Motor neuron (in vitro differentiated cells): ENCODE data around the gene SENP3. TPM values are rescaled to one million over a fixed set of nuclear protein-coding genes. Genes with fewer than 3 reads are reported as not detected.
A peak's percentile ranks its signal among the peaks of the same experiment; 100 is the strongest.
"Not testable (repeated sequence)": the region's sequence is repeated elsewhere in the genome, so short reads cannot be mapped to it uniquely, and the experiment has no call there.

Source experiments
- ATAC-seq, 8 experiments: fragments of 200-7000 bp; cut with Tn5 transposase; replicated peaks in 6 of 8; 2 replicates each; pipeline ENCODE4 v1.8.0; 2021; ENCODE audit warnings: mild to moderate bottlenecking in 8 of 8, moderate library complexity in 8 of 8
- H3K27ac ChIP-seq, 2 donors: fragments of 250-450 bp; sonication (Bioruptor Pico); 2 replicates each; pipeline ENCODE4 v1.9.0; 2021; ENCODE audit warnings: antibody characterized with exemption in 2 of 2, mild to moderate bottlenecking in 2 of 2, moderate library complexity in 1 of 2
- H3K4me1 ChIP-seq, 2 donors: fragments of 250-450 bp; sonication (Bioruptor Pico); replicated peaks in 1 of 2; 2 replicates each; pipeline ENCODE4 v1.6.1; 2021; ENCODE audit warnings: antibody characterized with exemption in 2 of 2, mild to moderate bottlenecking in 2 of 2, moderate library complexity in 1 of 2
- H3K4me3 ChIP-seq, 5 donors: fragments of 250-450 bp; sonication (Bioruptor Pico); 2 replicates each; pipeline ENCODE4 v1.9.0; 2021; ENCODE audit warnings: antibody characterized with exemption in 5 of 5, mild to moderate bottlenecking in 5 of 5, moderate library complexity in 4 of 5
- WGBS, 10 experiments: fragments of 450-650 bp; shearing (Covaris generic); methylation state at CpG; one replicate each; pipeline ENCODE4 v1.0.0; 2022; 5-methylcytosine and 5-hydroxymethylcytosine counted together
- in situ Hi-C, 9 experiments: fragments of 400-800 bp; cut with MboI; loops; one replicate each; pipeline ENCODE4 v1.15.0; 2021; ENCODE audit warnings: low sequenced_read_pairs in 9 of 9, low pct_unique_long_range_greater_than_20kb in 2 of 9; ENCODE audit not compliant: unreplicated experiment in 9 of 9
- total RNA-seq, 8 experiments: library from RNA; unstranded; fragments of 300-600 nt; gene quantifications; 2 replicates each; pipeline versions ENCODE4 v1.2.3 to v1.2.4, GENCODE V29; 2022

Gene SENP3
- total RNA-seq, 8 experiments from 2014 or later, result 37.9 to 75.0 (median 50.2) TPM

DNA sequence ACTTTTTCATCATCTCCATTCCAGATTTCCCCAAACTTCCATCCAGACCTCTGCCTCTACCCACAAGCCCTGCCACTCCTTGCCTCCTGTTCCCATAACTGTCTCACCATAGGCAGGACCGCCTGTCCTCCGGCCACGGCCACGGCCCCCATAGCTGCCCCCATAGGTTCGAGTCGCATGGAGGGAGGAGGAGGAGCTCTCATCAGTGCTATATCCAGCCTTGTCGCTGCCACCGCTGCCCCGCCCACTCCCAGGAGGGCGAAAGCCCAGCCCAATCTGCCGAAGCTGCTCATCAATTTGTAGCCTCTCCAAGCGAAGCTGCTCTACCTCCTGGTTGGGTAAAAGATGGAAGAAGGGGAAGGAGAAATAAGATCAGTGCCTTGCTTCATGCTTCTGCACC lies 31.6 kb downstream of the SENP3 start:
- no peak overlapping the region for H3K27ac ChIP-seq
- whole genome bisulfite sequencing, 10 experiments, result 60 to 100% (median 84%) methylated on average over 1 to 11 of the region's 12 CpGs; no CpG with 5 or more reads in 3 of the 10 experiments
- H3K4me1 ChIP-seq, result peaks cover 4 to 6% of the 10 kb centered on the region in 2 donors
- no peak overlapping the region for H3K4me3 ChIP-seq
- in situ Hi-C loops, result no loop called here
- ATAC-seq, result no peak

DNA sequence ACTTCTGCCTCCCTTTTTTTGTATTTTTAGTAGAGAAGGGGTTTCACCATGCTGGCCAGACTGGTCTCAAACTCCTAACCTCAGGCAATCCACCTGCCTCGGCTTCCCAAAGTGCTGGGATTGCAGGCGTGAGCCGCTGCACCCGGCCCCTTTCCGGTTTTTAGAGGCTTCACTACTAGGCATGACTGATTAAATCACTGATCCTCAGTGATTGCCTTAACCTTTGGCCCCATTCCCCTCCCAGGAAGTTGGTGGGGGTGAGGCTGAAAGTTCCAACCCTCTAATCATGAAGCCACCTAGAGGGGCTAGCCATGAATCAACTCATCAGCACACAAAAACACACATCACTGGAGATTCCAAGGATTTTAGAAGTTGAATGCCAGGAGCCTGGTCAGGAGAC lies 35.8 kb downstream of the SENP3 start:
- H3K4me1 ChIP-seq, H3K27ac ChIP-seq, ATAC-seq, in situ Hi-C loops, H3K4me3 ChIP-seq: not testable (repeated sequence)
- 100% methylated on average over 1 of the region's 5 CpGs; no CpG with 5 or more reads in 8 of the 10 experiments for WGBS, 10 experiments

DNA sequence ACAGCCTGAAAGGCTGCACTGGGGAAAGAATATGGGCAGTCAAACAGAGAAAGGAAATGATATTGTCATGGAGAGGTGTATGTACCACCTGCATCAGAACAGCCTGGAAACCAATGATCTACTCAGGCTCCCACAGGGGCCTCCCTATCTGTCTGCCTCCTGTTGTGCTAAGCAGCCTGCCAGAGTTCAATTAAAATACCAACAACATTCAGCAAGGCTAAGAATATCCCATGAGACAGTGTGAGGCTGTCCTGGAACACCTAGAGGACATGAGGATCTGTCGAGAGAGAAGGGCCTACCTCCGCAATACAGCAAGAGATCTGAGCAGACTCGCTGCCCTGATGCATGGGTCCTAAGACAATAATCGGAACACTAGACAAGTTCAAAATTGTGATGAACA lies 44.6 kb downstream of the SENP3 start:
- H3K4me3 ChIP-seq, result no peak overlapping the region
- no peaks in the 10 kb centered on the region for H3K4me1 ChIP-seq
- in situ Hi-C loops, result no loop called here
- WGBS, 10 experiments, result 87 to 100% (median 93%) methylated on average over 1 to 4 of the region's 4 CpGs; no CpG with 5 or more reads in 1 of the 10 experiments
- ATAC-seq, result no peak
- H3K27ac ChIP-seq, result no peak overlapping the region

DNA sequence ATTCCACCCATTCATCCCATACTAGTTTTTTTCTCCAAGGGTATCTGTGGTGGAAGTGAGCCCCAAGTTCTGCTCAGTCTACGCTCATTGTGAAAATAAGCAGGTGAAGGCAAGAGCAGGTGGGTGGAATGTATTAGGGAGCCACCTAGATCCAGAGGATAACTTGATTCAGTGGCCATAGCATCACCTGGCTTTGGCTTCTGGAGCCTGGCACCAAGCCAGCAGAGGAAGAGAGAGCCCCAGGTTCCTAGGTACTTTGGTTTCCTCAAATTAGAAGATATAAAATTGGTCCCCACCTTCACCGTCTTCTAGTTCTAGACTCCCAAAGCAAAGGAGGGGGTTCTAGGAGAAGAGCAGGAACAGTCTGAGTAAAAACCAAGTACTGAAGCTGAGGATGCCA lies 48.9 kb downstream of the SENP3 start:
- Histone ChIP-seq H3K4me3 (no peak overlapping the region), H3K4me1 (peaks cover 15 to 22% of the 10 kb centered on the region in 2 donors), H3K27ac (no peak overlapping the region)
- 90 to 100% (median 100%) methylated on average over 1 to 2 of the region's 2 CpGs; no CpG with 5 or more reads in 4 of the 10 experiments for WGBS, 10 experiments
- ATAC-seq, result no peak
- in situ Hi-C loops, result no loop called here

DNA sequence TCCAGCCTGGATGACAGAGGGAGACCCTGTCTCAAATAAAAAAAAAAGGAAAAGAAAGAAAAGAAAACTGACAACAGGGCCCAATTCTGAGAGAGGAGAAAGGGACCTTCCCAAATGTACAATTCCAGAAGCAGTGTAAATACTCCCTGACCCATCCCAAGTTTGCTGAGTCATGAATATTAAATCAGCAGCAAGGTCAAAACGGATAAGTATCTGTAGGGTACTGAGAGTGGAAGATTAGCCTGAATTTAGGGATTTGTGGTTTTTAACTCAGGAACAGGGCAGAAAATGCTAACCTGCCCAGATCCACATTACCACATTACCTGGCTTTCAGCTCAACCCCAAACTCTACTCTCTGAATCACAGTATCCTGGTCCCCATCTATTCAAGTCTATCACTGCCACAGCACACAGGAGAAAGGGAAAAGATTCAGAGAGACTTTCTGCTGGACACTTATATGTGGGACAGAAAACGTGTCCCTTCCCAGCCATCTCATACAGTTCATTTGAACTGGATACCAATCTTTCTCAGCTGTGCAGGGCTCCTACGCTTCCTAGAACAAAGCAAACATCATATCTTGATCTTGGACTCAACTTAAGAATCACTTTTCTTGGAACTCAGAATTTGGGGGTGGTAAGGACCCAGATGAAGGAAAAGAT lies 50.0 kb downstream of the SENP3 start:
- no peak for ATAC-seq
- Histone ChIP-seq H3K27ac (no peak overlapping the region), H3K4me3 (no peak overlapping the region), H3K4me1 (peaks cover 15 to 22% of the 10 kb centered on the region in 2 donors)
- WGBS, 10 experiments, result 0 to 100% (median 87%) methylated on average over 1 to 3 of the region's 3 CpGs
- in situ Hi-C loops, result no loop called here

DNA sequence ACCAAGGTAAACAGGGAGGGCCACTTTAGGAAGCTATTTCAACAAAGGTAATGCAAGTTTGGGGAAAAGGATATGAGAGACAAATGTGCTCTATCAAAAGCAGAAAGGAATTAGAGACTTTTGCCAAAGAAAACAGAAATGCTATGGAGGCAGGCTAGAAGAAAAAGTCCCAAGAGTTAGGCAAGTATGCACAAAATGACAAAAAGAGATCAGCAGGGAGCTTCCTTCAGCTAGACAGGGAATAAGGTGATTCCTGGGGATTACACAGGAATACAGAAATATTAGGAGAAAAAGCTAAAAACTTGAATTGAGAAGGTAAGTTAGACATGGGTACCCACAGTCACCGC lies 50.5 kb downstream of the SENP3 start:
- H3K4me1 ChIP-seq, result peaks cover 15 to 22% of the 10 kb centered on the region in 2 donors
- no peak overlapping the region for H3K27ac ChIP-seq
- H3K4me3 ChIP-seq, result peak overlapping the region in 1 of 5 donors; percentile 2
- in situ Hi-C loops, result no loop called here
- ATAC-seq, result no peak
- 75 to 100% (median 100%) methylated on average over 1 of the region's 1 CpG; no CpG with 5 or more reads in 1 of the 10 experiments for WGBS, 10 experiments

DNA sequence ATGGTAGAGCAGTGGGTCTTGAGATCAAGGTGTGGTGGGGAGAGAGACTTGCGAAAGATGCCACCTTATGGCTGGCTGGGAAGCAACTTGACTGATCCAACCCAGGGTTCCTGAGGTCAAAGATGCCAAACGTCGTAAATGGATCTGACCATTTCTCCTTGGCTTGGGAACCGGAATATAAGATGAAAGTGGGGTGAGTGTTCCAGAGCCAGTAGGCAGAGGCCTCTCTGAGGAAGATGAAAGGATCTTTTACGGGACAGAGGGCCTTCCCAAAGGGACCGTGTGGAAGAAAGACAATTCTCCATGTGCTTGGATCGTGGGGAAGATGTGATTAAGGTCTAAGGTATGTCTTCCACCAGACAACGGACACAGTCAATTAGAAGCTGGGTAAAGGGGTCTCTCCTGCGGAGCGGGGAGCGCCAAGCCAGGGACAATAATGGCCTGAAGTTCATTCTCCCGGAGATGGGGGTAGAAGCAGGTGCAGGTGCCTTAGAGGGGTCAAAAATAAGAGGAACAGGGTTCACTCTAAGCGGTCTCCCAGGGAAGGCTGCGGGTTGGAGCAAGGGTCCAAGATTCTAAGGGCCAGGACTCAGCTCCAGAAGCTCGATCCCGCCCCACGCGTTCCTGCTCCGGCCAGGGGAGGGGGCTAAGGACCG lies 52.2 kb downstream of the SENP3 start:
- H3K4me3 ChIP-seq, result peak overlapping the region; percentile 59 to 93 (median 69)
- H3K4me1 ChIP-seq, result peaks cover 15 to 22% of the 10 kb centered on the region in 2 donors
- H3K27ac ChIP-seq, result peak overlapping the region; percentile 91 to 94
- in situ Hi-C loops, result no loop called here
- no peak for ATAC-seq
- 0 to 29% (median 11%) methylated on average over 1 to 14 of the region's 20 CpGs for WGBS, 10 experiments

DNA sequence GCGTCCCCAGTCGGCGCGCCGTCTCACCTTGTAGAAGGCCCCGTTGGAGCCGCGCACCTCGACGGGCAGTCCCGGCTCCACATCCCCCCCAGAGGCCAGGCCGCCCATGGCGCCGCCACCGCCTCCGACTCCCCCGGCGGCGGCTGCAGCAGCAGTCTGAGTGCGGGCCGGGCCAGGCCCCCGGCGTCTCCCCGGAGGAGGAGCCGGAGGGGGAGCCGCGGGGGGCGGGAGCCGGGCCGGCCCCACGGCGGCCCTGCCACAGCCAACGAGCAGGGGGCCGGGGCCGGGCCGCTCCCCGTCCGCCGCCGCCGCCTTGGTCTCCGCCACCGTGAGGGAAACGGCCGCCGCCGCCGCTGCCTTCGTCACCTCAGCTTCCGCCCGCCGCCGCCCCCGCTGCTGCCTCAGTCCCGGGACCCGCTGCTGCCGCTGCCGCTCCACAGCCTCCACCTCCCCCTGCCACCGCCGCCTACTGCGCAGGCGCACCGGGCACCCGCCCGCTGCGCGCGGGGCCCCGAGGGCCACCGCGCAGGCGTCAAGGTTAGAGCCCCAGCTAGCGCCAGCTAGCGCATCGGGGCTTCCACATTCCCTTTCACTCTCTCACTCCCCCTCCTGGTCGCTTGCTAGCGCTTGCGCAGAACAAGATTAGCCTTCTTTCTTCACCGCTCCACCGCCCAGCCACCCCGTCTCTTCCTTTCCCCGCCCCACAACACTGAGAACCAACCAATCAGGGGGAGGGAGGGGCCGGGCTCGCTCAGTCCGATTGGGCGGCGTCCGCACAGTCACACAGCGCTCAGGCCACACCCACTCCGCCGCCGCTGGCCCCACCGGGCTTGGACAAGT lies 52.9 kb downstream of the SENP3 start, which contains the start of gene FXR2:
Gene FXR2 (minus strand): TSS at position 473 of the 840 bp plus-strand sequence. CDS start 365 bp downstream, at position 108.
- Histone ChIP-seq H3K4me1 (peaks cover 15 to 22% of the 10 kb centered on the region in 2 donors), H3K4me3 (peak within 1 kb of the TSS; percentile 59 to 93 (median 69)), H3K27ac (peak within 1 kb of the TSS; percentile 91 to 94)
- 0% methylated on average over 1 to 4 of the region's 93 CpGs; no CpG with 5 or more reads in 5 of the 10 experiments for WGBS, 10 experiments
- ATAC-seq, result peak; percentile 84 to 93 (median 90)
- in situ Hi-C loops, result no loop called here

DNA sequence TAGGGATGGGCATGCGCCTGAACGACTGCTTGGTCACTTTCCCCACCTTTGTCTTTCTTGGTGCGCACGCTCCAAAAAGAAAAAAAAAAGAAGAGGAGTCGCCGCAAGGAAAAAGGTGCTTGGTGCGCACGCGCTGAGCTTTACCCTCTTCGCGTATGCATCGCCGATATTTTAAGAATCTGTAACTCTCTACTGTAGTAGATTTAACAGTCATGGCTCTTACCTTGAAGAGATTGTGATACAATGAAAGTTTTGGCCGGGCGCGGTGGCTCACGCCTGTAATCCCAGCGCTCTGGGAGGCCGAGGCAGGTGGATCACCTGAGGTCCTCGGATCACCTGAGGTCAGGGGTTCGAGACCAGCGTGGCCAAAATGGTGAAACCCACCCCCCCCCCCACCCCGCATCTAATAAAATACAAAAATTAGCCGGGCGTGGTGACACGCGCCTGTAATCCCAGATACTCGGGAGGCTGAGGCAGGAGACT lies 53.6 kb downstream of the SENP3 start:
- peak overlapping the region; percentile 52 to 77 for H3K27ac ChIP-seq
- WGBS, 10 experiments, result 2 to 33% (median 6%) methylated on average over 3 to 12 of the region's 28 CpGs; no CpG with 5 or more reads in 5 of the 10 experiments
- no peak for ATAC-seq
- H3K4me3 ChIP-seq, result peak overlapping the region; percentile 35 to 41 (median 40)
- in situ Hi-C loops, result no loop called here
- peaks cover 15 to 22% of the 10 kb centered on the region in 2 donors for H3K4me1 ChIP-seq

DNA sequence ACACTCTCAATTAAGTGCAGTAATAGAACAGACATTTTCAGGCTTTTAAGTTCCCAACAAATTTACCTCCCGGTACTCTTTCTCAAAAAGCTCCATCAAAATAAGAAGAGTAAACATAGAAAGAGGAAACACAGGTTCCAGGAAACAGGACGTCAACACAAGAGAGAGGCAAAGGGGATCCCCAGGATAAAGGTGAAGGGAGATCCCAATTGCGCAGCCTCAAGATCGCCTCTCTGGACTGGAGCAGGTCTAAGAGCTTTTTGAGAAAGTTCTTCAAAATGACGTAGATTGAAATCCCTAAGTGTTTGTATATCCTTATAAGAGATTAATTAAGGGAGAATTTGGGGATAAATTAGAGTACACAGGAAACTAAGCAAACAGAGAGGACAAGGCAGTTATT lies 56.9 kb downstream of the SENP3 start:
- H3K4me3 ChIP-seq, result no peak overlapping the region
- no peak overlapping the region for H3K27ac ChIP-seq
- H3K4me1 ChIP-seq, result peaks cover under 1 to 2% of the 10 kb centered on the region in 2 donors
- in situ Hi-C loops, result no loop called here
- WGBS, 10 experiments, result 25 to 90% (median 83%) methylated on average over 1 to 5 of the region's 5 CpGs
- ATAC-seq, result no peak

DNA sequence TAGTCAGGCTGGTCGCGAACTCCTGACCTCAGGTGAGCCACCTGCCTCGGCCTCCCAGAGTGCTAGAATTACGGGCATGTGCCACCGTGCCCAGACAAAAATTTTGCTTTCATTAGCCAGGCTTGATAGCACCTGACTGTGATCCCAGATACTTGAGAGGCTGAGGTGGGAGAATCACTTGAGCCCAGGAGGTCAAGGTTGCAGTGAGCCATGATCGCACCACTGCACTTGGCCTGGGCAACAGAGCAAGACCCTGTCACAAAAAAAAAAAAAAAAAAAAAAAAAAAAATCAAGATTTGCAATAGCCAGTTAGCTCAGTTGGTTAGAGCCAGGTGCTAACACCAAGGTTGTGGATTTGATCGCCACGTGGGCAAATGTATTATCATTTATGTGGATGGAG lies 59.1 kb downstream of the SENP3 start:
- in situ Hi-C loops, result no loop called here
- 78 to 100% (median 85%) methylated on average over 1 to 5 of the region's 8 CpGs; no CpG with 5 or more reads in 3 of the 10 experiments for WGBS, 10 experiments
- no peak for ATAC-seq

More for the DNA sequence above, 59.1 kb downstream of the SENP3 start:
- Histone ChIP-seq H3K4me1 (no peaks in the 10 kb centered on the region), H3K27ac (no peak overlapping the region), H3K4me3 (no peak overlapping the region)
